SW 1271 (cell line): ENCODE data around the gene TTC36.
"Not testable (repeated sequence)": the region's sequence is repeated elsewhere in the genome, so short reads cannot be mapped to it uniquely, and the experiment has no call there.

ENCODE experiments used
- DNase-seq, 2 experiments: peaks; one replicate each; lab custom pipeline; 2025; lab: John Stamatoyannopoulos, UW

TTC36 gene

GRCh38 chr11:118527109-118527508, at the start of gene TTC36:
Gene TTC36 (plus strand): TSS chr11:118527474. CDS start chr11:118527495, 21 bp downstream.
- no peak for DNase-seq

- not testable (repeated sequence) for DNase-seq
Observed at GRCh38 chr11:118481238-118481637, 46.0 kb upstream of the TTC36 start.

- DNase-seq: no peak
Observed at GRCh38 chr11:118484405-118484804, 42.9 kb upstream of the TTC36 start.

- DNase-seq: no peak
Observed at GRCh38 chr11:118485273-118485672, 42.0 kb upstream of the TTC36 start.

GRCh38 chr11:118488480-118489109, 38.7 kb upstream of the TTC36 start:
- peak in 1 of 2 experiments; percentile 79 for DNase-seq

GRCh38 chr11:118491041-118491440, 36.2 kb upstream of the TTC36 start:
- no peak for DNase-seq

GRCh38 chr11:118497831-118498230, 29.4 kb upstream of the TTC36 start:
- DNase-seq: peak in 1 of 2 experiments; percentile 5

GRCh38 chr11:118503216-118503615, 24.1 kb upstream of the TTC36 start:
- DNase-seq: no peak

GRCh38 chr11:118511601-118512000, 15.7 kb upstream of the TTC36 start:
- no peak for DNase-seq

GRCh38 chr11:118514103-118514502, 13.2 kb upstream of the TTC36 start:
- DNase-seq: no peak

GRCh38 chr11:118519549-118519948, 7.7 kb upstream of the TTC36 start:
- no peak for DNase-seq

- DNase-seq: no peak
Observed at GRCh38 chr11:118521892-118522311, 5.4 kb upstream of the TTC36 start.

GRCh38 chr11:118522571-118523072, 4.7 kb upstream of the TTC36 start:
- DNase-seq: peak in 1 of 2 experiments; percentile 21

GRCh38 chr11:118524356-118524755, 2.9 kb upstream of the TTC36 start:
- DNase-seq: no peak

GRCh38 chr11:118524757-118525470, 2.4 kb upstream of the TTC36 start:
- no peak for DNase-seq

- DNase-seq: no peak
Observed at GRCh38 chr11:118526688-118527087, 586 bp upstream of the TTC36 start.

- no peak for DNase-seq
Observed at GRCh38 chr11:118528511-118528910, 1.2 kb downstream of the TTC36 start.

GRCh38 chr11:118529584-118530175, 2.4 kb downstream of the TTC36 start:
- no peak for DNase-seq

- no peak for DNase-seq
Observed at GRCh38 chr11:118530180-118530682, 3.0 kb downstream of the TTC36 start.

GRCh38 chr11:118530683-118531596, 3.7 kb downstream of the TTC36 start, which contains the start of gene TMEM25:
Gene TMEM25 (plus strand): TSS chr11:118531192. CDS start chr11:118531802, 610 bp downstream.
- peak in 1 of 2 experiments; percentile 32 for DNase-seq

- DNase-seq: no peak
Observed at GRCh38 chr11:118531597-118532084, 4.4 kb downstream of the TTC36 start.
